Stimulated activated effector memory CD8-positive, alpha-beta T cell treated with anti-CD3 and anti-CD28 coated beads, Interleukin-12 subunit alpha, Interleukin-12 subunit beta, amount 100 ng/mL, for 72 hours (primary cell): ENCODE results near the gene PDE5A.
"Not testable (repeated sequence)": the region's sequence is repeated elsewhere in the genome, so short reads cannot be mapped to it uniquely, and the experiment has no call there.

Source experiments
- ATAC-seq: fragments of 150-1000 bp; cut with Tn5 transposase; 2 replicates; pipeline ENCODE4 v1.10.0; 2021
- DNase-seq, 2 donors: peaks; one replicate each; pipeline ENCODE4 v3.0.0; 2021 to 2022; ENCODE audit warnings: low spot score in 2 of 2
- H3K27ac Mint-ChIP-seq: one replicate; pipeline ENCODE4 v1.8.0; 2022; ENCODE audit warnings: mild to moderate bottlenecking, mixed read lengths
- H3K36me3 Mint-ChIP-seq: one replicate; pipeline ENCODE4 v1.8.0; 2022; ENCODE audit warnings: mild to moderate bottlenecking, mixed read lengths
- H3K4me1 Mint-ChIP-seq: one replicate; pipeline ENCODE4 v1.8.0; 2022; ENCODE audit warnings: mixed read lengths
- H3K4me3 Mint-ChIP-seq: one replicate; pipeline ENCODE4 v1.8.0; 2022; ENCODE audit warnings: mild to moderate bottlenecking, mixed read lengths
- H3K9me3 Mint-ChIP-seq: one replicate; pipeline ENCODE4 v1.8.0; 2022; ENCODE audit warnings: mixed read lengths

PDE5A gene

DNA sequence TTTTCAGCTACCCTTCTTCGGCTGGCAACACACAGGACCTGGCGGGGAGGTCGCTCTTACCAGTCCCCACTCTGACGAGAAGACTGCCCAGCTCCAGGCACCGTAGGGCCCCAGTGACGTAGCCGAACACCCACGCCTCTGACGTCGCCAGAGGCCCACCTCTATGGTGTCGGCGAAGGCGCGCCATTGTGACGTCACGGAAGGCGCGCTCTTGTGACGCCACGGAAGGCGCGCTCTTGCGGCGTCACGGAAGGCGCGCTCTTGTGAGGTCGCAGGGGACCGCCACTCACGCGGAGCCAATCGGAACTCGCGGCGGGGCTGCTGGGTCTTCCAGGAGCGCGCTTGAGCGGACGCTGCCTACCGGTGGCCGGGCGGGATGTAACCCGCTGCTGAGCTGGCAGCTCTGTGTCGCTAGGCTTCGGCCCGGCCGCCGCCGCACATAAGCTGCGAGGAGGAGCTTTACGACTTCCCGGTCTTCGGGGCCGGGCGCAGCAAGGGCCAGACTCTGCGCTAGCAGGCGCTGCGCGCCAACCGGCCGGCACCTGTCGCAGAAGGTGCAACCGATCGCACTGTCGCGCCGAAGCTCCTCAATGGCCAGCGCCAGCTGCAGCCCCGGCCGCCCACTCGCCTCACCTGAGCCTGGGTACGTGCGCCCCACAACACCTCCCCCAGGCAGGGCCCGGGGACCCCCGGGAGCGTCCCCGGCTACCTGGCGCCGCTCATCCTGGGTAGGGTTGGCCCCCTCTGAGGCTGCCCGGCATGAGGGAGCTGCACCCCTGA is 173.9 kb downstream of the PDE5A start:
- peak overlapping the region; percentile 98 for H3K27ac Mint-ChIP-seq
- H3K4me1 Mint-ChIP-seq, H3K9me3 Mint-ChIP-seq: not testable (repeated sequence)
- DNase-seq (peak; percentile 95 to 100), ATAC-seq (peak; percentile 100)
- peaks cover 17% of the 10 kb centered on the region for H3K36me3 Mint-ChIP-seq
- H3K4me3 Mint-ChIP-seq = peak overlapping the region; percentile 78

DNA sequence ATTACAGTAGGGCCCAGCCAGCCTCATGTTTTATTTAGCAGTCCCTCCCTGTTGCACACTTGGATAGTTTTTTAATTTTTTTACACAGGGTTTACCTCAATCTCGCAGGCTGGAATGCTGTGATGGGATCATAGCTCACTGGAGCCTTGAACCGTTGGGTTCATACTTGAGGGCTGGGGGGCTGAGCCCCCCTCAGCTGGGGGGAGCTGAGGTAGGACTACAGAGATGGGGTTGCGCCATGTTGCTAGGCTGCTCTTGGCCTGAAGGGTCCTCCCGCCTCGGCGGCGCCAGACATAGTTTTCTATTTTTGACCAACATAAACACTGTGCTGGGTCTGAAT is 174.5 kb downstream of the PDE5A start:
- H3K27ac Mint-ChIP-seq = peak overlapping the region; percentile 98
- H3K4me3 Mint-ChIP-seq = peak overlapping the region; percentile 78
- ATAC-seq = peak; percentile 12
- DNase-seq, H3K4me1 Mint-ChIP-seq, H3K9me3 Mint-ChIP-seq: not testable (repeated sequence)
- H3K36me3 Mint-ChIP-seq = peaks cover 17% of the 10 kb centered on the region

GRCh38 chr4:119453286-119453685 is 175.3 kb downstream of the PDE5A start:
- H3K4me3 Mint-ChIP-seq, H3K27ac Mint-ChIP-seq, DNase-seq, H3K4me1 Mint-ChIP-seq, H3K9me3 Mint-ChIP-seq, ATAC-seq: not testable (repeated sequence)
- peaks cover 17% of the 10 kb centered on the region for H3K36me3 Mint-ChIP-seq

DNA sequence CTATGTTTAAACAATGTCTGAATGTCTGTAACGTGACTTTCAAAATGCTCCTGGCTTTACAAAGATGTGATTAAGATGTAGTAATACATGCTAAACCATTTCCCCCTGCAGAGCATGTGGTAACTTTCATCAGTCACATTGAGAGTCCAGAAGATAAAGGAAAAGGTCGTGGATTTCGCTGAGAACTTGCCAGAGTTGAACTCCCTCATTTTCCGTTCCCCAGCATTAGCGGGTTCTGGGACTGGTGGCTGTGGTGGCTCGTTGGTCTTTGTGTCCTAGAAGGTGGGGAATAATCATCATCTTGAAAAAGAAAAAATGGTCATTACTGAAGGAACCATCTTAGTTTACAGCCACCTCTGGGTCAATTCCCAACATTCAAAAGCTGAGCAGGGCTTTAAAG is 178.8 kb downstream of the PDE5A start:
- ATAC-seq, DNase-seq, H3K4me1 Mint-ChIP-seq, H3K27ac Mint-ChIP-seq, H3K4me3 Mint-ChIP-seq, H3K9me3 Mint-ChIP-seq: not testable (repeated sequence)
- peaks cover 10% of the 10 kb centered on the region for H3K36me3 Mint-ChIP-seq
